IMR-90 (cell line): ENCODE results near the gene UBE3C. TPM values are rescaled to one million over a fixed set of nuclear protein-coding genes. Genes with fewer than 3 reads are reported as not detected.

ENCODE experiments used
- ATAC-seq: fragments of 200-7000 bp; cut with Tn5 transposase; 2 replicates; pipeline ENCODE4 v1.9.1; 2020; ENCODE audit warnings: low read depth, mild to moderate bottlenecking, moderate library complexity
- BruUV-seq: library from RNA; stranded (reverse); fragments of 400-500 nt; replicated peaks from 2 replicates; lab custom pipeline; 2021; lab: Mats Ljungman, UMichigan
- CTCF ChIA-PET: fragments of 300-600 bp; formaldehyde crosslinking; extraction: SDS; loops from one replicate; lab custom pipeline; 2021; ENCODE audit warnings: antibody characterized with exemption; lab: Yijun Ruan, JAX
- POLR2A ChIA-PET: fragments of 300-600 bp; sonication (Branson Sonifier 250); formaldehyde crosslinking; loops from one replicate; lab custom pipeline; 2022; ENCODE audit warnings: antibody characterized with exemption; ENCODE audit not compliant: unreplicated experiment; lab: Charles Lee
- DNase-seq: peaks from one replicate; pipeline ENCODE4 v3.0.0; 2013
- H2AFZ ChIP-seq: replicated peaks from 2 replicates; pipeline ENCODE3; 2013; ENCODE audit warnings: low read length, mild to moderate bottlenecking; ENCODE audit not compliant: poor library complexity
- H2AK5ac ChIP-seq: 2 replicates; pipeline ENCODE4 v1.6.1; 2013; ENCODE audit warnings: low read depth, low read length, inconsistent platforms
- H2AK9ac ChIP-seq: replicated peaks from 2 replicates; pipeline ENCODE3; 2013; ENCODE audit warnings: mild to moderate bottlenecking, low read depth, low read length, moderate library complexity; ENCODE audit not compliant: poor library complexity
- H2BK120ac ChIP-seq: 2 replicates; pipeline ENCODE4 v1.6.1; 2013; ENCODE audit warnings: low read depth, low read length, inconsistent platforms
- H2BK15ac ChIP-seq: 3 replicates; pipeline ENCODE4 v1.6.1; 2013; ENCODE audit warnings: low read depth, low read length, inconsistent platforms
- H2BK20ac ChIP-seq: 2 replicates; pipeline ENCODE4 v1.6.1; 2013; ENCODE audit warnings: low read depth, mild to moderate bottlenecking, inconsistent platforms, low read length, moderate library complexity
- H2BK5ac ChIP-seq: 2 replicates; pipeline ENCODE4 v1.6.1; 2013; ENCODE audit warnings: mild to moderate bottlenecking, low read depth, low read length, inconsistent platforms; ENCODE audit not compliant: poor library complexity, severe bottlenecking
- H3K14ac ChIP-seq: replicated peaks from 2 replicates; pipeline ENCODE4 v1.6.1; 2013; ENCODE audit warnings: low read depth, low read length, inconsistent platforms
- H3K18ac ChIP-seq: 2 replicates; pipeline ENCODE4 v1.6.1; 2013; ENCODE audit warnings: low read depth, low read length, control low read depth
- H3K23ac ChIP-seq: 2 replicates; pipeline ENCODE4 v1.6.1; 2013; ENCODE audit warnings: low read depth, low read length, inconsistent platforms
- H3K27ac ChIP-seq: 2 replicates; pipeline ENCODE4 v1.5.1; 2013; ENCODE audit warnings: mild to moderate bottlenecking, control low read depth, low read length; ENCODE audit not compliant: insufficient read depth
- H3K27me3 ChIP-seq: 2 replicates; pipeline ENCODE4 v1.6.1; 2013; ENCODE audit warnings: low read length; ENCODE audit not compliant: control insufficient read depth, insufficient read depth
- H3K36me3 ChIP-seq: 2 replicates; pipeline ENCODE4 v1.6.1; 2013; ENCODE audit warnings: low read length, mixed read lengths; ENCODE audit not compliant: control insufficient read depth, insufficient read depth
- H3K4ac ChIP-seq: 2 replicates; pipeline ENCODE4 v1.6.1; 2013; ENCODE audit warnings: low read depth, low read length, inconsistent platforms
- H3K4me1 ChIP-seq: 2 replicates; pipeline ENCODE4 v1.6.1; 2013; ENCODE audit warnings: low read length, mixed read lengths; ENCODE audit not compliant: control insufficient read depth, insufficient read depth
- H3K4me2 ChIP-seq: 2 replicates; pipeline ENCODE4 v1.6.1; 2013; ENCODE audit warnings: low read depth, mild to moderate bottlenecking, control low read depth, low read length, moderate library complexity
- H3K4me3 ChIP-seq: 2 replicates; pipeline ENCODE4 v1.5.1; 2013; ENCODE audit warnings: low read depth, mild to moderate bottlenecking, control low read depth, low read length, moderate library complexity; ENCODE audit not compliant: insufficient read depth
- H3K56ac ChIP-seq: 2 replicates; pipeline ENCODE4 v1.6.1; 2013; ENCODE audit warnings: low read length, inconsistent platforms; ENCODE audit not compliant: insufficient read depth; ENCODE audit errors: extremely low read depth
- H3K79me1 ChIP-seq, 2 experiments: 2 replicates each; pipeline ENCODE4 v1.6.1; 2013; ENCODE audit warnings: low read length in 2 of 2, inconsistent platforms in 1 of 2, low read depth in 1 of 2
- H3K9ac ChIP-seq: 2 replicates; pipeline ENCODE4 v1.6.1; 2013; ENCODE audit warnings: low read depth, low read length, control low read depth
- H3K9me1 ChIP-seq: 2 replicates; pipeline ENCODE4 v1.6.1; 2013; ENCODE audit warnings: low read length, inconsistent platforms; ENCODE audit not compliant: insufficient read depth
- H3K9me3 ChIP-seq: 2 replicates; pipeline ENCODE4 v1.6.1; 2013; ENCODE audit warnings: low read length; ENCODE audit not compliant: control insufficient read depth, insufficient read depth
- H4K20me1 ChIP-seq: 2 replicates; pipeline ENCODE4 v1.6.1; 2013; ENCODE audit warnings: low read length, inconsistent platforms; ENCODE audit not compliant: insufficient read depth
- H4K5ac ChIP-seq: 2 replicates; pipeline ENCODE4 v1.6.1; 2013; ENCODE audit warnings: mild to moderate bottlenecking, low read depth, low read length, control low read depth
- H4K8ac ChIP-seq, 2 experiments: 2 replicates each; pipeline ENCODE4 v1.6.1; 2013; ENCODE audit warnings: low read depth in 2 of 2, low read length in 2 of 2, control low read depth in 1 of 2, inconsistent platforms in 1 of 2
- H4K91ac ChIP-seq: 2 replicates; pipeline ENCODE4 v1.6.1; 2013; ENCODE audit warnings: low read depth, low read length, inconsistent platforms; ENCODE audit not compliant: insufficient read depth
- BHLHE40 ChIP-seq: fragments of 150-350 bp; IDR thresholded peaks from 2 replicates; pipeline ENCODE4 v1.6.1; 2016; ENCODE audit warnings: mild to moderate bottlenecking, low read depth, low read length
- CTCF ChIP-seq: conservative IDR thresholded peaks from 2 replicates; pipeline ENCODE4 v1.5.1; 2012; ENCODE audit warnings: mild to moderate bottlenecking, low read depth, low read length, improper control_type of control experiment
- MAFK ChIP-seq: IDR thresholded peaks from 2 replicates; pipeline ENCODE4 v1.6.1; 2012; ENCODE audit warnings: low read depth, low read length, improper control_type of control experiment
- MXI1 ChIP-seq: IDR thresholded peaks from 2 replicates; pipeline ENCODE4 v1.6.1; 2012; ENCODE audit warnings: low read depth, mild to moderate bottlenecking, low read length, moderate library complexity, borderline replicate concordance
- POLR2A ChIP-seq: IDR thresholded peaks from 2 replicates; pipeline ENCODE4 v1.6.1; 2012; ENCODE audit warnings: mild to moderate bottlenecking, low read depth, low read length
- RCOR1 ChIP-seq: IDR thresholded peaks from 2 replicates; pipeline ENCODE4 v1.6.1; 2012; ENCODE audit warnings: mild to moderate bottlenecking, low read length, improper control_type of control experiment; ENCODE audit not compliant: insufficient replicate concordance
- USF2 ChIP-seq: fragments of 150-350 bp; IDR thresholded peaks from 2 replicates; pipeline ENCODE4 v1.6.1; 2017; ENCODE audit warnings: mild to moderate bottlenecking, antibody characterized with exemption, low read length, low read depth
- WGBS, 2 experiments: methylation state at CpG; one replicate each; pipeline versions ENCODE4 v1.1.5 to v1.1.7; 2013; ENCODE audit warnings: missing lambda C conversion rate in 2 of 2; ENCODE audit not compliant: insufficient read length in 1 of 2; ENCODE audit errors: extremely low coverage in 2 of 2; 5-methylcytosine and 5-hydroxymethylcytosine counted together
- dilution Hi-C: fragments of 300-500 bp; cut with HindIII; formaldehyde crosslinking; loops from one replicate; pipeline ENCODE4 v1.14.3; 2018; ENCODE audit warnings: low sequenced_read_pairs; ENCODE audit not compliant: unreplicated experiment
- in situ Hi-C: fragments of 300-500 bp; cut with MboI; formaldehyde crosslinking; loops from 3 replicates; pipeline ENCODE4 v1.14.3; 2019; ENCODE audit warnings: low sequenced_read_pairs, inconsistent platforms, mixed read lengths
- intact Hi-C: fragments of 100-400 bp; cut with micrococcal nuclease; formaldehyde crosslinking; loops from 2 replicates; pipeline ENCODE4 v1.10.0; 2022
- polyA plus RNA-seq, 3 experiments: library from polyadenylated mRNA; depleted of rRNA; stranded (reverse); fragments of >200 nt; gene quantifications; 2 replicates each; pipeline ENCODE4 v1.2.3, GENCODE V29; 2012; ENCODE audit warnings: low replicate concordance in 1 of 3
- total RNA-seq: library from RNA; depleted of rRNA; stranded (reverse); fragments of >200 nt; gene quantifications from 2 replicates; pipeline ENCODE4 v1.2.3, GENCODE V29; 2012

UBE3C gene
- total and polyA plus RNA-seq, 2 of the 4 experiments (the other 2 are of a cell fraction): 43.0 to 60.6 TPM

GRCh38 chr7:157133304-157133703 lies 5.4 kb upstream of the UBE3C start:
- H3K9me1 ChIP-seq: no peaks in the 10 kb centered on the region
- no peak overlapping the region for H2BK5ac ChIP-seq
- H3K36me3 ChIP-seq: no peaks in the 10 kb centered on the region
- peaks cover 4% of the 10 kb centered on the region; the same call in 1 of the 2 replicates for H3K27me3 ChIP-seq
- BruUV-seq: no TSS peak
- DNase-seq: no peak
- H3K9ac ChIP-seq: no peak overlapping the region
- H3K9me3 ChIP-seq: no peaks in the 10 kb centered on the region
- H3K4me3 ChIP-seq: no peak overlapping the region
- no peak overlapping the region for H2BK20ac ChIP-seq
- H4K5ac ChIP-seq: no peak overlapping the region
- in situ Hi-C loops: loop anchor here (25.0 kb wide), 2 partner anchors 171 to 496 kb away; partner anchors contain the start of gene RNF32
- dilution Hi-C loops: no loop called here
- no peaks in the 10 kb centered on the region for H4K20me1 ChIP-seq
- H4K8ac ChIP-seq: no peak overlapping the region
- no peak overlapping the region for H3K4ac ChIP-seq
- no peaks in the 10 kb centered on the region for H3K79me1 ChIP-seq
- no peak overlapping the region for H3K18ac ChIP-seq
- TF ChIP-seq BHLHE40 (no peak), MAFK (no peak), RCOR1 (no peak), USF2 (no peak), CTCF (no peak), POLR2A (no peak), MXI1 (no peak)
- no peak overlapping the region for H2AFZ ChIP-seq
- ATAC-seq: no peak
- H2AK9ac ChIP-seq: no peak overlapping the region
- H3K56ac ChIP-seq: no peak overlapping the region
- no peak overlapping the region; the same call in 1 of the 2 replicates for H3K23ac ChIP-seq
- no peak overlapping the region for H2BK120ac ChIP-seq
- no peaks in the 10 kb centered on the region; the same call in 1 of the 2 replicates for H3K4me1 ChIP-seq
- POLR2A ChIA-PET: no interaction called here
- H2AK5ac ChIP-seq: no peak overlapping the region
- CTCF ChIA-PET: interaction anchor here (0.5 kb wide), 1 partner anchor 65 kb away, joined by 5 read pairs; no protein-coding TSS in a partner anchor
- WGBS, 2 experiments: no CpG with 5 or more reads among the region's 2 CpGs
- no peak overlapping the region for H3K4me2 ChIP-seq
- H3K27ac ChIP-seq: no peak overlapping the region
- intact Hi-C loops: loop anchor here (10.0 kb wide), 1 partner anchor 1339 kb away; no protein-coding TSS in a partner anchor
- H2BK15ac ChIP-seq: no peak overlapping the region
- no peak overlapping the region for H3K14ac ChIP-seq
- H4K91ac ChIP-seq: no peak overlapping the region
